HCT116 (cell line): Measurements from ENCODE around the gene SP110.

Experiments used
- ATF3 ChIP-seq: IDR thresholded peaks from 2 replicates; pipeline ENCODE4 v1.6.1; 2012
- CBX3 ChIP-seq: IDR thresholded peaks from 2 replicates; pipeline ENCODE4 v1.6.1; 2012; ENCODE audit warnings: low read depth
- CEBPB ChIP-seq: IDR thresholded peaks from 2 replicates; pipeline ENCODE4 v1.6.1; 2012; ENCODE audit warnings: low read depth
- EGR1 ChIP-seq: IDR thresholded peaks from 2 replicates; pipeline ENCODE4 v1.6.1; 2012; ENCODE audit warnings: low read depth
- EZH2phosphoT487 ChIP-seq: fragments of 200-600 bp; IDR thresholded peaks from 2 replicates; pipeline ENCODE4 v1.6.1; 2018; ENCODE audit warnings: antibody characterized with exemption, borderline replicate concordance
- JUND ChIP-seq: IDR thresholded peaks from 2 replicates; pipeline ENCODE4 v1.6.1; 2012
- POLR2A ChIP-seq: IDR thresholded peaks from 2 replicates; pipeline ENCODE4 v1.7.0; 2011; ENCODE audit warnings: borderline replicate concordance; ENCODE audit not compliant: insufficient read depth, insufficient read length; ENCODE audit errors: extremely low read depth
- POLR2AphosphoS5 ChIP-seq: IDR thresholded peaks from 2 replicates; pipeline ENCODE4 v1.6.1; 2011; ENCODE audit warnings: mild to moderate bottlenecking, low read depth, low read length, moderate library complexity
- RAD21 ChIP-seq: IDR thresholded peaks from 2 replicates; pipeline ENCODE4 v1.6.1; 2012; ENCODE audit warnings: low read depth, mild to moderate bottlenecking
- REST ChIP-seq: IDR thresholded peaks from 2 replicates; pipeline ENCODE4 v1.6.1; 2012; ENCODE audit warnings: low read depth
- SIN3A ChIP-seq: IDR thresholded peaks from 2 replicates; pipeline ENCODE4 v1.6.1; 2012; ENCODE audit warnings: low read depth
- TCF7L2 ChIP-seq: IDR thresholded peaks from 2 replicates; pipeline ENCODE4 v1.7.0; 2011; ENCODE audit warnings: borderline replicate concordance, inconsistent platforms; ENCODE audit not compliant: insufficient read depth, insufficient read length; ENCODE audit errors: extremely low read depth
- TF ChIP-seq, protein P1 (sequence below), 3 experiments: fragments of 200-600 bp in 1 of 3; sonication (generic) in 1 of 3; IDR thresholded peaks in 2 of 3; conservative IDR thresholded peaks in 1 of 3; 2 replicates each; pipeline ENCODE4 v1.5.1; 2012 to 2017; ENCODE audit warnings: low read depth in 2 of 3, low read length in 2 of 3, antibody characterized with exemption in 1 of 3, borderline replicate concordance in 1 of 3, control low read depth in 1 of 3, mild to moderate bottlenecking in 1 of 3, mixed read lengths in 1 of 3, mixed run types in 1 of 3, moderate library complexity in 1 of 3; ENCODE audit not compliant: insufficient read depth in 1 of 3

- no peak for TF ChIP-seq EZH2phosphoT487
- no peak for TF ChIP-seq POLR2A
- TF ChIP-seq RAD21, result no peak
- no peak for TF ChIP-seq TCF7L2
- no peak for TF ChIP-seq ATF3
- no peak for TF ChIP-seq SIN3A
- no peak for TF ChIP-seq CBX3
- no peak for TF ChIP-seq REST
- no peak for TF ChIP-seq EGR1
- TF ChIP-seq, protein P1, sequence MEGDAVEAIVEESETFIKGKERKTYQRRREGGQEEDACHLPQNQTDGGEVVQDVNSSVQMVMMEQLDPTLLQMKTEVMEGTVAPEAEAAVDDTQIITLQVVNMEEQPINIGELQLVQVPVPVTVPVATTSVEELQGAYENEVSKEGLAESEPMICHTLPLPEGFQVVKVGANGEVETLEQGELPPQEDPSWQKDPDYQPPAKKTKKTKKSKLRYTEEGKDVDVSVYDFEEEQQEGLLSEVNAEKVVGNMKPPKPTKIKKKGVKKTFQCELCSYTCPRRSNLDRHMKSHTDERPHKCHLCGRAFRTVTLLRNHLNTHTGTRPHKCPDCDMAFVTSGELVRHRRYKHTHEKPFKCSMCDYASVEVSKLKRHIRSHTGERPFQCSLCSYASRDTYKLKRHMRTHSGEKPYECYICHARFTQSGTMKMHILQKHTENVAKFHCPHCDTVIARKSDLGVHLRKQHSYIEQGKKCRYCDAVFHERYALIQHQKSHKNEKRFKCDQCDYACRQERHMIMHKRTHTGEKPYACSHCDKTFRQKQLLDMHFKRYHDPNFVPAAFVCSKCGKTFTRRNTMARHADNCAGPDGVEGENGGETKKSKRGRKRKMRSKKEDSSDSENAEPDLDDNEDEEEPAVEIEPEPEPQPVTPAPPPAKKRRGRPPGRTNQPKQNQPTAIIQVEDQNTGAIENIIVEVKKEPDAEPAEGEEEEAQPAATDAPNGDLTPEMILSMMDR (IDR thresholded peaks at IDR 0.05 in 2 of 3, conservative IDR thresholded peaks at IDR 0.05 in 1 of 3; ENCODE audit: borderline replicate concordance in 1 of 3, insufficient read depth in 1 of 3, low read depth in 2 of 3, low read length in 2 of 3), result no peak
- no peak for TF ChIP-seq JUND
- no peak for TF ChIP-seq CEBPB
- no peak for TF ChIP-seq POLR2AphosphoS5
These were observed 47.8 kb upstream of the SP110 start for GRCh38 chr2:230267556-230267955.
